PFSK-1 (cell line): ENCODE measurements around the gene PTPRN2.

Experiments used
- FOXP2 ChIP-seq: optimal IDR thresholded peaks from 2 replicates; pipeline ENCODE3; 2011; ENCODE audit warnings: borderline replicate concordance, control low read depth, inconsistent platforms; ENCODE audit not compliant: insufficient read depth; ENCODE audit errors: extremely low read length, extremely low read depth
- POLR2AphosphoS5 ChIP-seq: IDR thresholded peaks from 2 replicates; pipeline ENCODE4 v1.6.1; 2012; ENCODE audit warnings: low read depth, mild to moderate bottlenecking, control low read depth, low read length, moderate library complexity
- REST ChIP-seq, 2 experiments: IDR thresholded peaks; 2 replicates each; pipeline versions ENCODE4 v1.6.1 to v1.8.0; 2011 to 2012; ENCODE audit warnings: low read depth in 2 of 2, low read length in 2 of 2, control low read depth in 1 of 2, inconsistent platforms in 1 of 2, mild to moderate bottlenecking in 1 of 2, moderate library complexity in 1 of 2; ENCODE audit not compliant: insufficient read depth in 1 of 2
- SIN3A ChIP-seq: IDR thresholded peaks from 2 replicates; pipeline ENCODE4 v1.6.1; 2012; ENCODE audit warnings: mild to moderate bottlenecking, low read length, moderate library complexity, borderline replicate concordance; ENCODE audit not compliant: insufficient read depth
- TAF1 ChIP-seq: IDR thresholded peaks from 2 replicates; pipeline ENCODE4 v1.6.1; 2012; ENCODE audit warnings: low read length, control low read depth, borderline replicate concordance; ENCODE audit not compliant: insufficient read depth

GRCh38 chr7:158612546-158612945, 24.9 kb upstream of the PTPRN2 start:
- TF ChIP-seq POLR2AphosphoS5 (no peak), TAF1 (no peak), REST (IDR thresholded peaks at IDR 0.05; ENCODE audit: insufficient read depth in 1 of 2, low read depth in 2 of 2, low read length in 2 of 2) (no peak), SIN3A (no peak), FOXP2 (no peak)
